ENCODE data around the gene PDLIM4. TPM values are rescaled to one million over a fixed set of nuclear protein-coding genes. Genes with fewer than 3 reads are reported as not detected.

PDLIM4 gene
- 12.3 and 14.7 TPM in 2 replicates for total RNA-seq

GRCh38 chr5:132257131-132258101 is at the start of gene PDLIM4:
TSS of gene PDLIM4 (plus strand) at chr5:132257696. CDS start at chr5:132257735, 39 bp downstream.

GRCh38 chr5:132227485-132228240 is 29.8 kb upstream of the PDLIM4 start, which contains the start of gene P4HA2:
TSS of gene P4HA2 (minus strand) at chr5:132227853. CDS start at chr5:132218626, 9,227 bp downstream.

GRCh38 chr5:132293992-132294727 is 36.7 kb downstream of the PDLIM4 start, which contains the start of gene SLC22A4:
TSS of gene SLC22A4 (plus strand) at chr5:132294394. CDS start at chr5:132294617, 223 bp downstream.

Other genes starting within 250 kb of the PDLIM4 start
- gene ACSL6, start 246.0 kb upstream of the PDLIM4 start, total RNA-seq: 0.25 TPM in 1 of 2 replicates, not detected in the other
- not detected in 2 replicates for gene IL3, start 197.0 kb upstream of the PDLIM4 start, total RNA-seq
- not detected in 2 replicates for gene CSF2, start 183.9 kb upstream of the PDLIM4 start, total RNA-seq
- 114 and 136 TPM in 2 replicates for gene P4HA2, start 29.8 kb upstream of the PDLIM4 start, total RNA-seq
- gene SLC22A4, start 36.7 kb downstream of the PDLIM4 start, total RNA-seq: 1.1 and 1.7 TPM in 2 replicates
- 4.7 and 6.6 TPM in 2 replicates for gene SLC22A5, start 112.0 kb downstream of the PDLIM4 start, total RNA-seq
- 13.1 and 16.5 TPM in 2 replicates for gene IRF1, start 233.1 kb downstream of the PDLIM4 start, total RNA-seq

Measured in aortic smooth muscle cell (primary cell).